Endothelial cell of umbilical vein (primary cell): ENCODE measurements around the gene CACNA1C. TPM values are rescaled to one million over a fixed set of nuclear protein-coding genes. Genes with fewer than 3 reads are reported as not detected.

Experiments
- BruUV-seq: library from RNA; stranded (reverse); fragments of 400-500 nt; replicated peaks from 2 replicates; lab custom pipeline; 2021; lab: Mats Ljungman, UMichigan
- CTCF ChIA-PET: fragments of 300-600, 350-600 bp; sonication (Branson Sonifier 250); formaldehyde crosslinking; loops from one replicate; lab custom pipeline; 2021; ENCODE audit warnings: antibody characterized with exemption, inconsistent platforms; lab: Charles Lee
- POLR2A ChIA-PET: fragments of 300-600, 350-600 bp; sonication (Branson Sonifier 250); formaldehyde crosslinking; loops from one replicate; lab custom pipeline; 2021; ENCODE audit warnings: antibody characterized with exemption, inconsistent platforms; lab: Charles Lee
- DNase-seq: peaks from one replicate; pipeline ENCODE4 v3.0.0-alpha.2; 2011; ENCODE audit warnings: low read depth, low spot score
- FAIRE-seq: peaks from 2 replicates; lab custom pipeline; 2011; peaks lifted over from hg19 to GRCh38; lab: Jason Lieb, UNC
- H2AFZ ChIP-seq: 2 replicates; pipeline ENCODE4 v1.6.0; 2012; ENCODE audit warnings: low read depth, low read length, control low read depth, inconsistent platforms
- H3K27ac ChIP-seq: 2 replicates; pipeline ENCODE4 v1.5.1; 2011; ENCODE audit warnings: low read depth, mild to moderate bottlenecking, control low read depth, low read length, moderate library complexity; ENCODE audit not compliant: insufficient read depth
- H3K27me3 ChIP-seq, 2 experiments: 2 replicates each; pipeline versions ENCODE4 v1.6.0 to v1.6.1; 2011; ENCODE audit warnings: low read length in 2 of 2, mixed read lengths in 1 of 2; ENCODE audit not compliant: control insufficient read depth in 2 of 2, insufficient read depth in 2 of 2
- H3K36me3 ChIP-seq, 2 experiments: 2 replicates in 1 of 2; 3 replicates in 1 of 2; pipeline ENCODE4 v1.5.1; 2011; ENCODE audit warnings: low read length in 2 of 2, mild to moderate bottlenecking in 1 of 2, moderate library complexity in 1 of 2; ENCODE audit not compliant: control insufficient read depth in 2 of 2, insufficient read depth in 2 of 2; ENCODE audit errors: extremely low read depth in 1 of 2
- H3K4me1 ChIP-seq: 3 replicates; pipeline ENCODE4 v1.5.1; 2011; ENCODE audit warnings: mild to moderate bottlenecking, low read length; ENCODE audit not compliant: control insufficient read depth, insufficient read depth; ENCODE audit errors: extremely low read depth
- H3K4me2 ChIP-seq: 2 replicates; pipeline ENCODE4 v1.6.1; 2011; ENCODE audit warnings: low read length, control low read depth, mixed read lengths; ENCODE audit not compliant: insufficient read depth
- H3K4me3 ChIP-seq, 3 experiments: fragments of 200-600 bp in 1 of 3; sonication (generic), shearing (Covaris generic) in 1 of 3; replicated peaks in 1 of 3; 2 replicates each; pipeline ENCODE4 v1.5.1; 2011 to 2016; ENCODE audit warnings: control low read depth in 3 of 3, low read length in 3 of 3, mild to moderate bottlenecking in 2 of 3, inconsistent platforms in 1 of 3, low read depth in 1 of 3, moderate library complexity in 1 of 3; ENCODE audit not compliant: insufficient read depth in 1 of 3
- H3K79me2 ChIP-seq: 2 replicates; pipeline ENCODE4 v1.6.0; 2012; ENCODE audit warnings: low read length, inconsistent platforms; ENCODE audit not compliant: control insufficient read depth, insufficient read depth
- H3K9ac ChIP-seq: replicated peaks from 2 replicates; pipeline ENCODE3; 2011; ENCODE audit warnings: low read length, control low read depth; ENCODE audit not compliant: insufficient read depth; ENCODE audit errors: extremely low read depth
- H3K9me1 ChIP-seq: replicated peaks from 3 replicates; pipeline ENCODE4 v1.6.0; 2011; ENCODE audit warnings: mild to moderate bottlenecking, low read length; ENCODE audit not compliant: control insufficient read depth, insufficient read depth; ENCODE audit errors: extremely low read depth
- H3K9me3 ChIP-seq: replicated peaks from 2 replicates; pipeline ENCODE4 v1.5.1; 2012; ENCODE audit warnings: low read length, inconsistent platforms; ENCODE audit not compliant: control insufficient read depth, insufficient read depth
- H4K20me1 ChIP-seq: replicated peaks from 2 replicates; pipeline ENCODE3; 2011; ENCODE audit warnings: mild to moderate bottlenecking, low read length; ENCODE audit not compliant: control insufficient read depth, insufficient read depth; ENCODE audit errors: extremely low read depth
- CTCF ChIP-seq, 2 donors: IDR thresholded peaks; 1 replicate in 1 of 2; 2 replicates in 1 of 2; pipeline ENCODE4 v1.5.1; 2011; ENCODE audit warnings: low read length in 2 of 2, mild to moderate bottlenecking in 2 of 2, moderate library complexity in 2 of 2, control low read depth in 1 of 2, inconsistent platforms in 1 of 2, low read depth in 1 of 2; ENCODE audit not compliant: insufficient read depth in 1 of 2; ENCODE audit errors: extremely low read depth in 1 of 2
- EZH2 ChIP-seq: IDR thresholded peaks from 2 replicates; pipeline ENCODE4 v1.6.1; 2012; ENCODE audit warnings: borderline replicate concordance, low read depth, mild to moderate bottlenecking, moderate library complexity, low read length, inconsistent platforms; ENCODE audit not compliant: severe bottlenecking
- FOS ChIP-seq: IDR thresholded peaks from 2 replicates; pipeline ENCODE4 v1.6.1; 2011; ENCODE audit warnings: mild to moderate bottlenecking, low read length, moderate library complexity, borderline replicate concordance; ENCODE audit not compliant: insufficient read depth
- GATA2 ChIP-seq: IDR thresholded peaks from 2 replicates; pipeline ENCODE4 v1.7.0; 2011; ENCODE audit warnings: low read depth, mild to moderate bottlenecking, moderate library complexity, mixed read lengths, low read length; ENCODE audit not compliant: insufficient read length, insufficient read depth
- JUN ChIP-seq: IDR thresholded peaks from 2 replicates; pipeline ENCODE4 v1.6.1; 2011; ENCODE audit warnings: borderline replicate concordance, low read depth; ENCODE audit not compliant: insufficient read length, insufficient read depth
- MAX ChIP-seq: IDR thresholded peaks from 2 replicates; pipeline ENCODE4 v1.6.1; 2011; ENCODE audit not compliant: insufficient read depth, insufficient read length
- MYC ChIP-seq: IDR thresholded peaks from one replicate; pipeline ENCODE4 v1.6.1; 2011; ENCODE audit warnings: mild to moderate bottlenecking, low read depth, low read length
- POLR2A ChIP-seq: IDR thresholded peaks from 2 replicates; pipeline ENCODE4 v1.6.1; 2012; ENCODE audit warnings: low read depth, mild to moderate bottlenecking, control low read depth, low read length
- POLR2AphosphoS5 ChIP-seq: IDR thresholded peaks from 2 replicates; pipeline ENCODE4 v1.6.1; 2012; ENCODE audit warnings: low read depth, mild to moderate bottlenecking, control low read depth, low read length, moderate library complexity; ENCODE audit not compliant: insufficient read depth
- dilution Hi-C: fragments of 300-500 bp; cut with MboI; formaldehyde crosslinking; loops from one replicate; pipeline ENCODE4 v1.15.0; 2019; ENCODE audit warnings: low sequenced_read_pairs; ENCODE audit not compliant: extremely low pct_ligation_motif_present
- intact Hi-C: fragments of 100-400 bp; cut with micrococcal nuclease; formaldehyde crosslinking; loops from one replicate; pipeline ENCODE4 v1.10.0; 2022
- polyA plus RNA-seq, 4 experiments: library from polyadenylated mRNA; depleted of rRNA in 3 of 4; stranded (reverse) in 3 of 4; unstranded in 1 of 4; fragments of >200 nt; gene quantifications; 2 replicates each; pipeline versions ENCODE4 v1.2.1 to v1.2.3, GENCODE V29; 2011 to 2012; ENCODE audit warnings: missing spikeins in 1 of 4
- total RNA-seq: library from RNA; stranded (reverse); gene quantifications from 2 replicates; pipeline ENCODE4 v1.2.3, GENCODE V29; 2021

Gene CACNA1C
- total and polyA plus RNA-seq, 2 donors (not counting 3 experiments of a cell fraction or from before 2014, with no cell fraction given), result not detected

- Histone ChIP-seq H3K9me1 (no peaks in the 10 kb centered on the region), H3K79me2 (no peaks in the 10 kb centered on the region), H4K20me1 (no peaks in the 10 kb centered on the region), H3K4me3 (no peak overlapping the region), H3K36me3 (no peaks in the 10 kb centered on the region), H3K27me3 (no peaks in the 10 kb centered on the region), H3K9me3 (no peaks in the 10 kb centered on the region), H3K4me2 (no peak overlapping the region), H3K9ac (no peak overlapping the region), H3K4me1 (peaks cover 5% of the 10 kb centered on the region), H2AFZ (no peak overlapping the region), H3K27ac (no peak overlapping the region)
- dilution Hi-C loops, result no loop called here
- intact Hi-C loops, result no loop called here
- TF ChIP-seq FOS (no peak), EZH2 (no peak), MAX (no peak), GATA2 (no peak), POLR2A (no peak), POLR2AphosphoS5 (no peak), JUN (no peak), CTCF (IDR thresholded peaks at IDR 0.05; ENCODE audit: extremely low read depth in 1 of 2, insufficient read depth in 1 of 2, low read depth in 1 of 2, low read length in 2 of 2) (no peak), MYC (no peak)
- no TSS peak for BruUV-seq
- CTCF ChIA-PET, result interaction anchor here (1.3 kb wide), 1 partner anchor 65 kb away, joined by 3 read pairs; no protein-coding TSS in a partner anchor
- POLR2A ChIA-PET, result no interaction called here
- no peak for DNase-seq
- FAIRE-seq, result no peak
Observed at GRCh38 chr12:2355604-2356003, 302.8 kb downstream of the CACNA1C start.
